Measurements from ENCODE around the gene FCGBP.
"Not testable (repeated sequence)": the region's sequence is repeated elsewhere in the genome, so short reads cannot be mapped to it uniquely, and the experiment has no call there.

Gene FCGBP

GRCh38 chr19:39966617-39967016 lies 32.2 kb upstream of the FCGBP start:
- Histone ChIP-seq H3K36me3 (ENCODE audit: control insufficient read depth, insufficient read depth, low read length) (no peaks in the 10 kb centered on the region), H3K4me1 (ENCODE audit: control insufficient read depth, insufficient read depth, low read length) (peaks cover 5% of the 10 kb centered on the region), H3K27me3 (ENCODE audit: control insufficient read depth, insufficient read depth, low read length) (no peaks in the 10 kb centered on the region), H3K9ac (ENCODE audit: low read length) (no peak overlapping the region), H3K4me3 (ENCODE audit: low read length) (no peak overlapping the region), H3K27ac (ENCODE audit: low read depth, low read length) (no peak overlapping the region)

DNA sequence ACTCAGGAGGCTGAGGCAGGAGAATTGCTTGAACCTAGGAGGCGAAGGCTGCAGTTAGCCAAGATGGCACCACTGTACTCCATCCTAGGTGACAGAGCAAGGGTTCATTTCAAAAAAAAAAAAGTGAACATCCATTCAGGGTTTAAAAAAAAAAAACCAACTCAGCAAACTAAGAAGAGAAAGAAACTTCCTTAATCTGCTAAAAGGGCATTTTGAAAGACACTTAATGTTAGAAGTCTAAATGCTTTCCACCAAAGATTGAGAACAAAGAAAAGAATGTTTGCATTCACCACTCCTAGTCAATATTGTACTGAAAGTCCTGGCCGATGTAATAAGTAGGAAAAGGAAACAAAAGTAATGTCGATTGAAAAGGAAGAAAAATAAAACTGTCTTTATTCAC lies 29.5 kb upstream of the FCGBP start:
- Histone ChIP-seq H3K4me1 (ENCODE audit: control insufficient read depth, insufficient read depth, low read length) (no peaks in the 10 kb centered on the region), H3K36me3 (ENCODE audit: control insufficient read depth, insufficient read depth, low read length) (no peaks in the 10 kb centered on the region), H3K27ac (ENCODE audit: low read depth, low read length) (no peak overlapping the region), H3K4me3 (ENCODE audit: low read length) (no peak overlapping the region), H3K9ac (ENCODE audit: low read length) (no peak overlapping the region), H3K27me3 (ENCODE audit: control insufficient read depth, insufficient read depth, low read length) (no peaks in the 10 kb centered on the region)

DNA sequence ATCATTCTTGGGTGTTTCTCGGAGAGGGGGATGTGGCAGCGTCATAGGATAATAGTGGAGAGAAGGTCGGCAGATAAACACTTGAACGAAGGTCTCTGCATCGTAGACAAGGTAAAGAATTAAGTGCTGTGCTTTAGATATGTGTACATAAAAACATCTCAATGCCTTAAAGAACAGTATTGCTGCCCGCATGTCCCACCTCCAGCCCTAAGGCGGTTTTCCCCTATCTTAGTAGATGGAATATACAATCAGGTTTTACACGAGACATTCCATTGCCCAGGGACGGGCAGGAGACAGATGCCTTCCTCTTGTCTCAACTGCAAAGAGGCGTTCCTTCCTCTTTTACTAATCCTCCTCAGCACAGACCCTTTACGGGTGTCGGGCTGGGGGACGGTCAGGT lies 25.0 kb upstream of the FCGBP start:
- not testable (repeated sequence) for H3K27me3 ChIP-seq (ENCODE audit: control insufficient read depth, insufficient read depth, low read length); H3K4me1 ChIP-seq (ENCODE audit: control insufficient read depth, insufficient read depth, low read length); H3K27ac ChIP-seq (ENCODE audit: low read depth, low read length); H3K4me3 ChIP-seq (ENCODE audit: low read length); H3K36me3 ChIP-seq (ENCODE audit: control insufficient read depth, insufficient read depth, low read length); H3K9ac ChIP-seq (ENCODE audit: low read length)

DNA sequence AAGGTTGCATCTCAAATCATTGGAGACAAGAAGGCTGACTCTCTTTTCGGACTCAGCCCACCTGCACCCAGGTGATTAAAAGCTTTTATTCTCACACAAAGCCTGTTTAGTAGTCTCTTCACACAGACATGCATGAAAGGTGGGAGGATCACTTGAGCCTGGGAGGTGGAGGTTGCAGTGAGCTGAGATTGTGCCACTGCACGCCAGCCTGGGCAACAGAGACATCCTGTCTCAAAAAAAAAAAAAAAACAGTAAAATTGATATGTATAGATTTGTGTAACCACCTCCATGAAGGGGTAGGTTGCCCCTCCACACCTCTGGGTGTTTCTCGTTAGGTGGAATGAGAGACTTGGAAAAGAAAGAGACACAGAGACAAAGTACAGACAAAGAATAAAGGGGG lies 24.5 kb upstream of the FCGBP start:
- H3K4me3 ChIP-seq (ENCODE audit: low read length); H3K27me3 ChIP-seq (ENCODE audit: control insufficient read depth, insufficient read depth, low read length); H3K4me1 ChIP-seq (ENCODE audit: control insufficient read depth, insufficient read depth, low read length); H3K9ac ChIP-seq (ENCODE audit: low read length); H3K36me3 ChIP-seq (ENCODE audit: control insufficient read depth, insufficient read depth, low read length); H3K27ac ChIP-seq (ENCODE audit: low read depth, low read length): not testable (repeated sequence)

GRCh38 chr19:39957886-39958285 lies 23.5 kb upstream of the FCGBP start:
- not testable (repeated sequence) for H3K27me3 ChIP-seq (ENCODE audit: control insufficient read depth, insufficient read depth, low read length)

GRCh38 chr19:39953915-39954314 lies 19.5 kb upstream of the FCGBP start:
- Histone ChIP-seq H3K4me3 (ENCODE audit: low read length) (no peak overlapping the region), H3K4me1 (ENCODE audit: control insufficient read depth, insufficient read depth, low read length) (no peaks in the 10 kb centered on the region), H3K9ac (ENCODE audit: low read length) (no peak overlapping the region), H3K27ac (ENCODE audit: low read depth, low read length) (no peak overlapping the region), H3K27me3 (ENCODE audit: control insufficient read depth, insufficient read depth, low read length) (no peaks in the 10 kb centered on the region), H3K36me3 (ENCODE audit: control insufficient read depth, insufficient read depth, low read length) (no peaks in the 10 kb centered on the region)

More at GRCh38 chr19:39957886-39958285, 23.5 kb upstream of the FCGBP start:
- H3K4me3 ChIP-seq (ENCODE audit: low read length); H3K4me1 ChIP-seq (ENCODE audit: control insufficient read depth, insufficient read depth, low read length); H3K9ac ChIP-seq (ENCODE audit: low read length); H3K36me3 ChIP-seq (ENCODE audit: control insufficient read depth, insufficient read depth, low read length); H3K27ac ChIP-seq (ENCODE audit: low read depth, low read length): not testable (repeated sequence)

DNA sequence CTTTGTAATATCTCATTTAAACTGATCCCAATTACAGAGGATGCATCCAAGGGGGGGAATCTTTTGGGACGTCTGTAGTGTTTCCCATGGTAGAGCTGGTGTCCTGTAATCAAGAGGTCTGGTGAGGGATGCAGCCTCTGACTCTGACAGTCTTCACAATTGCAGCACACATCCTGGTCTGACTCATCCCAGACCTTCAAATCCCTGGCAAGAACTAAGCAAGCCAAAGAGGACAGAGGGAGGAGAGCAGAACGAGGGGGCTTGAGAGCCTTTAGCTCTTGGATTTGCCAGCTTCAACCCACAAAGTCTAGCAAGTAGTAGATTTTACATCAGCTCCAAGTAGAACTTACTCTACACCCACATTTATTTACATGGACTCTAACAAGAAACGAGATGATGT lies 17.3 kb upstream of the FCGBP start:
- Histone ChIP-seq H3K27me3 (ENCODE audit: control insufficient read depth, insufficient read depth, low read length) (no peaks in the 10 kb centered on the region), H3K4me3 (ENCODE audit: low read length) (no peak overlapping the region), H3K4me1 (ENCODE audit: control insufficient read depth, insufficient read depth, low read length) (no peaks in the 10 kb centered on the region), H3K9ac (ENCODE audit: low read length) (no peak overlapping the region), H3K27ac (ENCODE audit: low read depth, low read length) (no peak overlapping the region), H3K36me3 (ENCODE audit: control insufficient read depth, insufficient read depth, low read length) (no peaks in the 10 kb centered on the region)

DNA sequence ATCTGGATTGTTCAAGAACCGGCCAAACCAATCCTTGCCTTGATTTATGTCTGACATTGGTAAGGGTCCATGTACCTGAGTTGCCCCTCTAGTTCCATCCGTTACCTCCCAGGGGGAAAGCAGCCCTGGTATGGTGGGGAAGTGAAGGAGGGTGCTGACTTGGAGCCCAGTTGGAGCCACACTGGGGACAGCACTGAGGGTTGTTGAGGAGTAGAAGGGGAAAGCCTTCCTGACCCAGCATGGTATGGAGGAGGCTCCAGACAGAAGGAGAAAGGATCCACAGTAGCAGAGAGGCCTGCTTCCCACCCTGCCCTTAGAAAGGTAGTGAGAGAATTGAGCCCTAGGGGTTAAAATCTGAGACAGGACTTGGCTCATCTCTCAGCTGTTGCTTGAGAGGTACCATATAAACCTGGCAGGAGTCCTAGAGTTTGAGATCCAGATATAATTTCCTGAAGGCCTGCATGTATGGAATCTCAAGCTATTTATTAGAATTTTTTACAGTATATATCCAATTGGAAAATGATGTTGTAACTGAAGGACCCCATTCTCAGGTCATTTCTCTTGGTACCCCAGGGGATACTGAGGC lies 16.7 kb upstream of the FCGBP start:
- Histone ChIP-seq H3K36me3 (ENCODE audit: control insufficient read depth, insufficient read depth, low read length) (no peaks in the 10 kb centered on the region), H3K9ac (ENCODE audit: low read length) (no peak overlapping the region), H3K27ac (ENCODE audit: low read depth, low read length) (no peak overlapping the region), H3K27me3 (ENCODE audit: control insufficient read depth, insufficient read depth, low read length) (no peaks in the 10 kb centered on the region), H3K4me3 (ENCODE audit: low read length) (no peak overlapping the region), H3K4me1 (ENCODE audit: control insufficient read depth, insufficient read depth, low read length) (no peaks in the 10 kb centered on the region)

GRCh38 chr19:39949026-39949747 lies 14.8 kb upstream of the FCGBP start:
- Histone ChIP-seq H3K9ac (ENCODE audit: low read length) (no peak overlapping the region), H3K4me1 (ENCODE audit: control insufficient read depth, insufficient read depth, low read length) (no peaks in the 10 kb centered on the region), H3K36me3 (ENCODE audit: control insufficient read depth, insufficient read depth, low read length) (no peaks in the 10 kb centered on the region), H3K4me3 (ENCODE audit: low read length) (no peak overlapping the region), H3K27me3 (ENCODE audit: control insufficient read depth, insufficient read depth, low read length) (no peaks in the 10 kb centered on the region), H3K27ac (ENCODE audit: low read depth, low read length) (no peak overlapping the region)

GRCh38 chr19:39946532-39946931 lies 12.1 kb upstream of the FCGBP start:
- H3K36me3 ChIP-seq (ENCODE audit: control insufficient read depth, insufficient read depth, low read length): no peaks in the 10 kb centered on the region
- no peak overlapping the region for H3K9ac ChIP-seq (ENCODE audit: low read length)
- no peak overlapping the region for H3K4me3 ChIP-seq (ENCODE audit: low read length)
- H3K27ac ChIP-seq (ENCODE audit: low read depth, low read length): no peak overlapping the region
- H3K4me1 ChIP-seq (ENCODE audit: control insufficient read depth, insufficient read depth, low read length): no peaks in the 10 kb centered on the region
- H3K27me3 ChIP-seq (ENCODE audit: control insufficient read depth, insufficient read depth, low read length): no peaks in the 10 kb centered on the region

DNA sequence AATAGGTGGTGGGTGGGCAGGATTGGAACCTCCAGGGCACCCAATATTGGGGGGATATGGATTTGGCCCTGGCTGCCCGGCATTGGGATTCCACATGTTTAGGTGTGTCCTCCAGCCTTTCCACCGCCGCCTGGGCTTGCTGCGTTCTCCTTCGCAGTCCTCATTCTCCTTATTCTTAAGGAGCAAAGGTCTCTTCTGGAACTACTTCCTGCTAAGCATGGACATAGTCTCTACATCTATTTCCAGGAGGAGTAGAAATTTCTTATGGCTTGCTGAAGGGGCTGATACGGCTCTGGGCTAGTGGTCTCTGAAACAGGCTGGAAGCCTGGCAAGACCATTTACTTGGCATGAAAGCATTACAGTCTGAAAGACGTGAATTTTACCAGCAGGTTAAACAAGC lies 9.2 kb upstream of the FCGBP start:
- no peak overlapping the region for H3K27ac ChIP-seq (ENCODE audit: low read depth, low read length)

DNA sequence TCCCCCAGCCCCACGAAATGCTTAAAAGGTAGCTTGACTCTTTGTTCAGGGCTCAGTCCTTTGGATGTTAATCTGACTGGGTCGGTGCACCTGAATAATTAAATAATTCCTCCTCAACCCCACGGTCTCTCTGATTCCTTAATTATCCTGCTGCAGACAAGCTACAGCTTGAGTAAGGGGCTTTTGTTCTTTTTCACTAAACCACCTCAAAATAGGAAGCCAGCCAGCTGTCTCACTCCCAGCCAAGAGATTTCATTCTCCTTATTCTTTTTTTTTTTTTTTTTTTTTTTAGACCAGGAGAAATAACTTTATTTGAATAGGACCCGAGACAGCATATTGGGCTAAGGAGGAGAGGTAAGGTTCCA lies 7.9 kb upstream of the FCGBP start:
- Histone ChIP-seq H3K27ac (ENCODE audit: low read depth, low read length) (no peak overlapping the region), H3K9ac (ENCODE audit: low read length) (no peak overlapping the region)

More for the DNA sequence above, 9.2 kb upstream of the FCGBP start:
- no peaks in the 10 kb centered on the region for H3K27me3 ChIP-seq (ENCODE audit: control insufficient read depth, insufficient read depth, low read length)
- H3K36me3 ChIP-seq (ENCODE audit: control insufficient read depth, insufficient read depth, low read length): no peaks in the 10 kb centered on the region
- H3K9ac ChIP-seq (ENCODE audit: low read length): no peak overlapping the region
- H3K4me3 ChIP-seq (ENCODE audit: low read length): no peak overlapping the region
- no peaks in the 10 kb centered on the region for H3K4me1 ChIP-seq (ENCODE audit: control insufficient read depth, insufficient read depth, low read length)

DNA sequence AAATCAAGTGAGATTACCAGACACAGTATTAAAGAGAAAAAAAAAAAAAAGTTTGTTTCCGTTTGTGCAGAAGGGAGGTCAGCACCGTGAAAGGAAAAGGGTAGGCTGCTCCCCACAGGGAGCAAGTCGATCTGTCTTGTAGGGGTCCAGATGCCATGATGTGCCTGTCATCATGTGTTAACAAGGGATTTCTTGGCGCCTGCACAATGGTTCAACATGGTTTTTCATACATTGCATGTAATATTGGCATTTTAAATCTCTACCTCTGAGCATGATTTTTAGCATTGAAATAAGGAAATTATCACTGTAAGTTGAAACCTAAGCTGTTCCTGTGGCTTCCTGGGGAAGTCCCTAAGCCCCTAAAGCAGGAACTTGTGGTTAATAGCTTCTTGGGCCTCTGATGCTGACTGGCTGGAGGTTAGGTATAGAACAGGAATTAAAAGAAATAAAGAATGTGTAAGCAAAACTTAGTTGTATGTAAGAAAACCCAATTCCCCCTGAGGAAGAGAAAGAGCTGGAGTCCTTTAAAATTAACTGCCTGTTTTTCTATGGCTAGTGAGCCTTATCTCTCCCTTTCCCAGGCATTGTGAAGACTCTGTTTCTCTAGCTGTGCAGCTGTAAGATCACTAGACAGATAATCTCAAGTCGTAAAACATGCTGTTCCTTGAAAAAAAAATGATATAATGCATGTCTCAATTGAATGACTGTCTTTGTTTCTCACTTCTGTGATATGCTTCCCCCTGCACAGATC lies 7.4 kb upstream of the FCGBP start:
- Histone ChIP-seq H3K27ac (ENCODE audit: low read depth, low read length) (no peak overlapping the region), H3K27me3 (ENCODE audit: control insufficient read depth, insufficient read depth, low read length) (no peaks in the 10 kb centered on the region)

More for the DNA sequence above, 7.9 kb upstream of the FCGBP start:
- no peak overlapping the region for H3K4me3 ChIP-seq (ENCODE audit: low read length)
- H3K36me3 ChIP-seq (ENCODE audit: control insufficient read depth, insufficient read depth, low read length): no peaks in the 10 kb centered on the region
- H3K4me1 ChIP-seq (ENCODE audit: control insufficient read depth, insufficient read depth, low read length): no peaks in the 10 kb centered on the region
- no peaks in the 10 kb centered on the region for H3K27me3 ChIP-seq (ENCODE audit: control insufficient read depth, insufficient read depth, low read length)

More for the DNA sequence above, 7.4 kb upstream of the FCGBP start:
- H3K4me3 ChIP-seq (ENCODE audit: low read length): no peak overlapping the region
- H3K36me3 ChIP-seq (ENCODE audit: control insufficient read depth, insufficient read depth, low read length): no peaks in the 10 kb centered on the region
- no peak overlapping the region for H3K9ac ChIP-seq (ENCODE audit: low read length)
- H3K4me1 ChIP-seq (ENCODE audit: control insufficient read depth, insufficient read depth, low read length): no peaks in the 10 kb centered on the region

Data from rectal smooth muscle tissue (tissue), 1 donor.